Measurements from ENCODE around the gene PROX2.

GRCh38 chr14:74898694-74899093 lies 22.7 kb upstream of the PROX2 start:
- TF ChIP-seq CTCF (IDR thresholded peaks at IDR 0.05; ENCODE audit: low read depth, low read length): no peak
- TF ChIP-seq MYC (IDR thresholded peaks at IDR 0.05; ENCODE audit: low read depth, low read length): no peak
- TF ChIP-seq POLR2A (IDR thresholded peaks at IDR 0.05; ENCODE audit: extremely low read depth, insufficient read length): no peak
- no peak for TF ChIP-seq MAX (IDR thresholded peaks at IDR 0.05; ENCODE audit: low read depth, low read length)

Measured in NB4 (cell line).